Renal cortical epithelial cell (primary cell): ENCODE results near the gene RCE1. TPM values are rescaled to one million over a fixed set of nuclear protein-coding genes. Genes with fewer than 3 reads are reported as not detected.
"Not testable (repeated sequence)": the region's sequence is repeated elsewhere in the genome, so short reads cannot be mapped to it uniquely, and the experiment has no call there.

Experiments
- DNase-seq: peaks from one replicate; pipeline ENCODE4 v3.0.0-alpha.2; 2011; ENCODE audit warnings: low read depth
- total RNA-seq: library from RNA; depleted of rRNA; stranded (reverse); fragments of >200 nt; gene quantifications from 2 replicates; pipeline ENCODE4 v1.2.3, GENCODE V29; 2014

The RCE1 gene
- 23.1 and 26.4 TPM in 2 replicates for total RNA-seq

- DNase-seq = peak; percentile 59
Observed at GRCh38 chr11:66842896-66843775, at the start of gene RCE1. Gene RCE1 (plus strand): TSS chr11:66843441. CDS start chr11:66843456, 15 bp downstream.

DNA sequence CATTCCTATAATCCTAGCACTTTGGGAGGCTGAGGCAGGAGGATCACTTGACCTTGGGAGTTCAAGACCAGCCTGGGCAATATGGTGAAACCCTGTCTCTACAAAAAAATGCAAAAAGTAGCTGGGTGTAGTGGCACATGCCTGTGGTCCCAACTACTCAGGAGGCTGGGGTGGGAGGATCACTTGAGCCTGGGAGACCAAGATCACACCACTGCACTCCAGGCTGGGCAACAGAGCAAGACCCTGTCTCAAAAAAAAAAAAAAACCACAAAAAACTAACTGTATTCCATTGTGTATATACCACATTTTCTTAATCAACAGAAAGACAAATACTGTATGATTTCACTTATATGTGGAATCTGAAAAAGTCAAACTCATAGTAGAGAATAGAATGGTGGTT is 43.4 kb upstream of the RCE1 start:
- not testable (repeated sequence) for DNase-seq

- no peak for DNase-seq
Observed at GRCh38 chr11:66800720-66801428, 42.4 kb upstream of the RCE1 start.

- DNase-seq = no peak
Observed at GRCh38 chr11:66809592-66809991, 33.6 kb upstream of the RCE1 start.

- DNase-seq = no peak
Observed at GRCh38 chr11:66810576-66811185, 32.6 kb upstream of the RCE1 start.

- no peak for DNase-seq
Observed at GRCh38 chr11:66814678-66815077, 28.6 kb upstream of the RCE1 start.

GRCh38 chr11:66815646-66816045 is 27.6 kb upstream of the RCE1 start:
- DNase-seq = peak; percentile 43

- DNase-seq = no peak
Observed at GRCh38 chr11:66818231-66818955, 24.8 kb upstream of the RCE1 start.

GRCh38 chr11:66820381-66820780 is 22.9 kb upstream of the RCE1 start:
- DNase-seq = no peak

DNA sequence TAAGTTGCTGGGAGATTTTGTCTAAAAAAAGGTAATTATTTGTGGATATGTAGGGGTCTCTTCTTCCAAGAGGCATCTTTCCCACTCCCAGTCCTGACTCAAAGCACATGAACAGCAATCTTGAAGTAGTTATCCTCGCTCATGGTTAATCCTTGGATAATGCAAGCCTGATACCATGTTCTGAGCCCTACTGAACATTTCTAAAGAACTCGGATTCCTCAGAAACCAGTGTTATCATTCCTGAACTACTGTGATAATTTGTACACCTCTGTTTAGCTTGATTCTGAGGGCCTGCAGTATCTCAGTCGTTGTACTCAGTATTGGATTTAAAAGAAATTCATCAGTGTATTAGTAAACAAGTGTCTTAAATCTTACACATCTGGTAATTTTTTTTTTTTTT is 22.3 kb upstream of the RCE1 start:
- no peak for DNase-seq

DNA sequence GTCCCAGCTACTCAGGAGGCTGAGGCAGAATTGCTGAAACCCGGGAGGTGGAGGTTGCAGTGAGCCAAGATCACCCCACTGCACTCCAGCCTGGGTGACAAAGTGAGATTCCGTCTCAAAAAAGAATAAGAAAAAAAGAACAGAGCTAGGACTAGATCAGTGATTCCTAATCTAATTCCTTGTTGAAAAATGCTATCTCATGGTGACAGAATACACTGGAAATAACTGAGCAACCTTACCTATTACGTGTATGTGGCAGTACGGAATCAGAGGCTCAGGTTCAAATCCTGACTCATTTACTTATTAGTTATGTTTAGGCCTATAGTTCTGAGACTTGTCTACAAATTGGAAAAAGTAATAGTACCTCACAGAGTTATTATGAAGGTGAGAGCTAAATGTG is 19.5 kb upstream of the RCE1 start:
- DNase-seq = no peak

DNA sequence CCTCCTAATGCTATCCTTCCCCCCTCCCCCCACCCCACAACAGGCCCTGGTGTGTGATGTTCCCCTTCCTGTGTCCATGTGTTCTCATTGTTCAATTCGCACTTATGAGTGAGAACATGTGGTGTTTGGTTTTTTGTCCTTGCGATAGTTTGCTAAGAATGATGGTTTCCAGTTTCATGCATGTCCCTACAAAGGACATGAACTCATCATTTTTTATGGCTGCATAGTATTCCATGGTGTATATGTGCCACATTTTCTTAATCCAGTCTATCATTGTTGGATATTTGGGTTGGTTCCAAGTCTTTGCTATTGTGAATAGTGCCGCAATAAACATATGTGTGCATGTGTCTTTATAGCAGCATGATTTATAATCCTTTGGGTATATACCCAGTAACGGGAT is 18.7 kb upstream of the RCE1 start:
- DNase-seq = not testable (repeated sequence)

GRCh38 chr11:66834539-66834845 is 8.7 kb upstream of the RCE1 start:
- DNase-seq = no peak

GRCh38 chr11:66834943-66835342 is 8.3 kb upstream of the RCE1 start:
- no peak for DNase-seq

GRCh38 chr11:66835768-66836405 is 7.4 kb upstream of the RCE1 start:
- peak; percentile 22 for DNase-seq

- no peak for DNase-seq
Observed at GRCh38 chr11:66840317-66841091, 2.7 kb upstream of the RCE1 start.

DNA sequence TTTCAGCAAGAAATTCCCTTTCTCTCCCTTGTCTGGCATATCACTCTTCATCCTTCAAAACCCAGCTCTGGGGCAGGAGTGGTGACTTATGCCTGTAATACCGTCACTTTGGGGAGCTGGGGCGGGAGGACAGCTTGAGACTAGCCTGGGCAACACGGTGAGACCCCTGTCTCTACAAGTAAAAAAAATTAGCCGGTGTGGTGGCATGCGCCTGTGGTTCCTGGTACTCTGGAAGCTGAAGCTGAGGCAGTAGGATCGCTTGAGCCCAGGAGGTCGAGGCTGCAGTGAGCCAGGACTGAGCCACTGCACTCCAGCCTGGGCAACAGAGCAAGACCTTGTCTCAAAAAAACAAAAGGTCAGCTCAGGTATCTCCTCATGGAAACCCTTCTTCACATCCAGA is 1.4 kb upstream of the RCE1 start:
- no peak for DNase-seq

- DNase-seq = no peak
Observed at GRCh38 chr11:66842501-66842895, 743 bp upstream of the RCE1 start.

- no peak for DNase-seq
Observed at GRCh38 chr11:66843776-66844495, 695 bp downstream of the RCE1 start.

DNA sequence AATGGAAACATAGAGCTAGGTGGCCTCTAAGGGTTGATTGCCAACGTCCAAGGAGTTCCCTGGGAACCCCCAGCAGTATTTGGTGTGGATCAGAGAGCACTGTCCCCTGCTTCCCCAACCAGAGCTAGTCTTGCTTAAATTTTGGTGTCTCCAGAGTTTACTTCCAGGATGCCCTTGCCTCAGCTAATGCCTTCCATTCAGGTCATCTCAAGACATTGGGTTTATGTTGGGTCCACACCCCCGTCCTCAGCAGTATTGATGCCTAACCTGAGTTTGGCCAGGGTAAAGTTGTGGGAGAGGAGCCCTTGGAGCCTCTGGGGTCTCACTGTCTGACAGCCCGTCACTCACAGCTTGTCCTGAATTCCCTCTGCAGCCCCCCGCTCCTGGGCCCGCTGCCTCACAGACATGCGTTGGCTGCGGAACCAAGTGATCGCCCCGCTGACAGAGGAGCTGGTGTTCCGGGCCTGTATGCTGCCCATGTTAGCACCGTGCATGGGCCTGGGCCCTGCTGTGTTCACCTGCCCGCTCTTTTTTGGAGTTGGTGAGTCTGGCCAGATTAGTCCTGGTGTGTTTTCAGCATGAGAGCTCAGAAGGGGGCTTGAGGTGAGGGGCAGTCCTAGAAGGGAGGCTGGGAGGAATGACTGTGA is 1.4 kb downstream of the RCE1 start:
- DNase-seq = no peak
